LNCAP (cell line): Measurements from ENCODE around the gene CD36.

Experiments used
- CTCF ChIP-seq: fragments of 450-650 bp; IDR thresholded peaks from 2 replicates; pipeline ENCODE4 v1.5.1; 2017; ENCODE audit warnings: mild to moderate bottlenecking

CD36 gene

GRCh38 chr7:80654887-80655340 lies 16.5 kb downstream of the CD36 start:
- TF ChIP-seq CTCF, result no peak

- TF ChIP-seq CTCF, result no peak
Observed at GRCh38 chr7:80656029-80656428, 17.6 kb downstream of the CD36 start.

GRCh38 chr7:80659120-80660055 lies 20.9 kb downstream of the CD36 start:
- peak; percentile 71 for TF ChIP-seq CTCF

- TF ChIP-seq CTCF, result no peak
Observed at GRCh38 chr7:80660939-80661338, 22.5 kb downstream of the CD36 start.

GRCh38 chr7:80661729-80662128 lies 23.3 kb downstream of the CD36 start:
- TF ChIP-seq CTCF, result peak; percentile 28; the same call in 1 of the 2 replicates

- no peak for TF ChIP-seq CTCF
Observed at GRCh38 chr7:80662252-80662651, 23.8 kb downstream of the CD36 start.

- TF ChIP-seq CTCF, result no peak
Observed at GRCh38 chr7:80665526-80665925, 27.1 kb downstream of the CD36 start.
